OCI-LY3 (cell line): Measurements from ENCODE around the gene ZNF383.

ENCODE experiments used
- H2AFZ ChIP-seq: fragments of 200-600, 300-600 bp; shearing (Covaris generic); 2 replicates; pipeline ENCODE4 v1.6.0; 2014; ENCODE audit warnings: antibody characterized with exemption, low read depth, low read length
- H3K27ac ChIP-seq: fragments of 200-600, 300-600 bp; sonication (generic); 2 replicates; pipeline ENCODE4 v1.5.1; 2014; ENCODE audit warnings: mild to moderate bottlenecking, low read length, moderate library complexity, mixed read lengths
- H3K27me3 ChIP-seq: fragments of 200-600, 300-600 bp; sonication (generic); 2 replicates; pipeline ENCODE4 v1.6.1; 2014; ENCODE audit warnings: low read depth, low read length, mixed read lengths
- H3K36me3 ChIP-seq: fragments of 200-600, 300-600 bp; sonication (generic); replicated peaks from 2 replicates; pipeline ENCODE3; 2014; ENCODE audit warnings: low read depth, low read length, mixed read lengths
- H3K4me1 ChIP-seq: fragments of 300-600, 200-600 bp; sonication (generic); 2 replicates; pipeline ENCODE4 v1.6.1; 2014; ENCODE audit warnings: low read length, mixed read lengths
- H3K4me2 ChIP-seq: fragments of 200-600, 300-600 bp; sonication (generic); 2 replicates; pipeline ENCODE4 v1.6.1; 2014; ENCODE audit warnings: low read length, mixed read lengths
- H3K4me3 ChIP-seq: fragments of 300-600, 200-600 bp; sonication (generic); 2 replicates; pipeline ENCODE4 v1.5.1; 2014; ENCODE audit warnings: antibody characterized with exemption, mild to moderate bottlenecking, low read length, moderate library complexity
- H3K79me2 ChIP-seq: fragments of 300-600, 200-600 bp; shearing (Covaris generic); 2 replicates; pipeline ENCODE4 v1.6.1; 2014; ENCODE audit warnings: mild to moderate bottlenecking, low read length, mixed read lengths
- H3K9ac ChIP-seq: fragments of 300-600, 200-600 bp; shearing (Covaris generic); 2 replicates; pipeline ENCODE4 v1.6.0; 2014; ENCODE audit warnings: mild to moderate bottlenecking, low read length, moderate library complexity
- H3K9me3 ChIP-seq: fragments of 200-600, 300-600 bp; shearing (Covaris generic); 2 replicates; pipeline ENCODE4 v1.6.1; 2014; ENCODE audit warnings: low read length, mixed read lengths; ENCODE audit not compliant: insufficient read depth
- H4K20me1 ChIP-seq: fragments of 200-600, 300-600 bp; sonication (generic); 2 replicates; pipeline ENCODE4 v1.6.1; 2016; ENCODE audit warnings: low read length, mixed read lengths; ENCODE audit not compliant: insufficient read depth
- CTCF ChIP-seq: fragments of 200-600, 300-600 bp; sonication (generic); IDR thresholded peaks from 2 replicates; pipeline ENCODE4 v1.5.1; 2014; ENCODE audit warnings: antibody characterized with exemption, low read length, low read depth
- EZH2phosphoT487 ChIP-seq: fragments of 200-600 bp; shearing (Covaris generic); IDR thresholded peaks from 2 replicates; pipeline ENCODE4 v1.6.1; 2018; ENCODE audit warnings: antibody characterized with exemption, mixed run types, low read depth

The ZNF383 gene

GRCh38 chr19:37197768-37198167 lies 20.2 kb upstream of the ZNF383 start:
- Histone ChIP-seq H3K27me3 (no peaks in the 10 kb centered on the region), H3K4me2 (no peak overlapping the region), H3K79me2 (no peaks in the 10 kb centered on the region), H3K9me3 (peaks cover 9% of the 10 kb centered on the region; the same call in 1 of the 2 replicates), H3K36me3 (peaks cover 49% of the 10 kb centered on the region), H3K4me3 (no peak overlapping the region), H2AFZ (no peak overlapping the region), H4K20me1 (no peaks in the 10 kb centered on the region), H3K27ac (no peak overlapping the region), H3K9ac (no peak overlapping the region), H3K4me1 (no peaks in the 10 kb centered on the region)
- TF ChIP-seq CTCF (no peak), EZH2phosphoT487 (no peak)

- Histone ChIP-seq H4K20me1 (no peaks in the 10 kb centered on the region), H3K27me3 (no peaks in the 10 kb centered on the region), H3K79me2 (peaks cover 27% of the 10 kb centered on the region), H3K4me3 (peak overlapping the region; percentile 92), H3K36me3 (peaks cover 26% of the 10 kb centered on the region), H2AFZ (peak overlapping the region; percentile 99), H3K4me1 (peaks cover 6% of the 10 kb centered on the region; the same call in 1 of the 2 replicates), H3K9me3 (peaks cover 7% of the 10 kb centered on the region; the same call in 1 of the 2 replicates), H3K27ac (peak overlapping the region; percentile 84), H3K9ac (peak overlapping the region; percentile 96), H3K4me2 (peak overlapping the region; percentile 83)
- TF ChIP-seq EZH2phosphoT487 (no peak), CTCF (no peak)
These were observed 587 bp upstream of the ZNF383 start for GRCh38 chr19:37217480-37217774.

GRCh38 chr19:37218592-37218935 lies 550 bp downstream of the ZNF383 start:
- Histone ChIP-seq H3K9me3 (peaks cover 14% of the 10 kb centered on the region; the same call in 1 of the 2 replicates), H3K4me3 (peak overlapping the region; percentile 92), H4K20me1 (no peaks in the 10 kb centered on the region), H3K9ac (peak overlapping the region; percentile 96), H3K4me1 (peaks cover 6% of the 10 kb centered on the region; the same call in 1 of the 2 replicates), H2AFZ (peak overlapping the region; percentile 99), H3K27me3 (no peaks in the 10 kb centered on the region), H3K4me2 (peak overlapping the region; percentile 92), H3K79me2 (peaks cover 27% of the 10 kb centered on the region), H3K27ac (peak overlapping the region; percentile 84), H3K36me3 (peaks cover 35% of the 10 kb centered on the region)
- TF ChIP-seq EZH2phosphoT487 (no peak), CTCF (no peak)

- Histone ChIP-seq H3K4me1 (peaks cover 6% of the 10 kb centered on the region; the same call in 1 of the 2 replicates), H3K79me2 (peaks cover 27% of the 10 kb centered on the region), H3K9me3 (peaks cover 16% of the 10 kb centered on the region; the same call in 1 of the 2 replicates), H3K27me3 (no peaks in the 10 kb centered on the region), H2AFZ (no peak overlapping the region), H3K4me3 (no peak overlapping the region), H3K9ac (no peak overlapping the region), H4K20me1 (no peaks in the 10 kb centered on the region), H3K36me3 (peaks cover 46% of the 10 kb centered on the region), H3K27ac (no peak overlapping the region), H3K4me2 (no peak overlapping the region)
- TF ChIP-seq EZH2phosphoT487 (no peak), CTCF (no peak)
These were observed 2.4 kb downstream of the ZNF383 start for GRCh38 chr19:37220383-37220782.
